Skeletal muscle tissue (tissue), 4 donors: Measurements from ENCODE around the gene NFAM1. TPM values are rescaled to one million over a fixed set of nuclear protein-coding genes. Genes with fewer than 3 reads are reported as not detected.

Source experiments
- H3K27ac ChIP-seq: one replicate; pipeline ENCODE4 v1.7.0; 2013; ENCODE audit warnings: mild to moderate bottlenecking, low read depth, low read length, inconsistent platforms
- H3K27me3 ChIP-seq, 3 donors: one replicate each; pipeline ENCODE4 v1.7.0; 2013; ENCODE audit warnings: low read length in 3 of 3; ENCODE audit not compliant: control insufficient read depth in 3 of 3, insufficient read depth in 3 of 3
- H3K36me3 ChIP-seq, 3 donors: one replicate each; pipeline ENCODE4 v1.7.0; 2013; ENCODE audit warnings: low read length in 3 of 3; ENCODE audit not compliant: control insufficient read depth in 3 of 3, insufficient read depth in 3 of 3
- H3K4me1 ChIP-seq, 3 donors: one replicate each; pipeline ENCODE4 v1.7.0; 2013; ENCODE audit warnings: low read length in 3 of 3, mild to moderate bottlenecking in 3 of 3; ENCODE audit not compliant: control insufficient read depth in 3 of 3, insufficient read depth in 3 of 3
- H3K4me3 ChIP-seq, 3 donors: one replicate each; pipeline ENCODE4 v1.7.0; 2013; ENCODE audit warnings: low read length in 3 of 3
- H3K9ac ChIP-seq, 3 donors: one replicate each; pipeline ENCODE4 v1.7.0; 2013; ENCODE audit warnings: low read length in 3 of 3, mild to moderate bottlenecking in 3 of 3, moderate library complexity in 2 of 3, low read depth in 1 of 3
- H3K9me3 ChIP-seq, 3 donors: one replicate each; pipeline ENCODE4 v1.7.0; 2013; ENCODE audit warnings: low read length in 3 of 3; ENCODE audit not compliant: control insufficient read depth in 3 of 3
- total RNA-seq: library from RNA; depleted of rRNA; stranded (reverse); fragments of >200 nt; gene quantifications from one replicate; pipeline ENCODE4 v1.2.3, GENCODE V29; 2014
- donor health status: Osteomylitis.

Gene NFAM1
- total RNA-seq, 1 donor from 2014 or later: 0.52 TPM

- no peaks in the 10 kb centered on the region for H3K9me3 ChIP-seq
- H3K9ac ChIP-seq: no peak overlapping the region
- peaks cover 0 to 3% (median 2%) of the 10 kb centered on the region in 3 donors for H3K27me3 ChIP-seq
- H3K36me3 ChIP-seq: no peaks in the 10 kb centered on the region
- H3K27ac ChIP-seq: no peak overlapping the region
- no peaks in the 10 kb centered on the region for H3K4me1 ChIP-seq
- H3K4me3 ChIP-seq: no peak overlapping the region
Measured at GRCh38 chr22:42385696-42386095, 46.5 kb downstream of the NFAM1 start.

- Histone ChIP-seq H3K4me1 (no peaks in the 10 kb centered on the region), H3K9ac (no peak overlapping the region), H3K27me3 (peaks cover 0 to 3% (median 2%) of the 10 kb centered on the region in 3 donors), H3K9me3 (no peaks in the 10 kb centered on the region), H3K4me3 (no peak overlapping the region), H3K27ac (no peak overlapping the region), H3K36me3 (no peaks in the 10 kb centered on the region)
Measured at GRCh38 chr22:42384506-42384905, 47.7 kb downstream of the NFAM1 start.

- Histone ChIP-seq H3K36me3 (no peaks in the 10 kb centered on the region), H3K4me1 (no peaks in the 10 kb centered on the region), H3K9ac (no peak overlapping the region), H3K27me3 (peaks cover 0 to 3% (median 2%) of the 10 kb centered on the region in 3 donors), H3K9me3 (no peaks in the 10 kb centered on the region), H3K4me3 (no peak overlapping the region), H3K27ac (no peak overlapping the region)
Measured at GRCh38 chr22:42383851-42384417, 48.3 kb downstream of the NFAM1 start.

GRCh38 chr22:42383287-42383686 is 48.9 kb downstream of the NFAM1 start:
- H3K27me3 ChIP-seq: peaks cover 0 to 3% (median 2%) of the 10 kb centered on the region in 3 donors
- H3K4me3 ChIP-seq: no peak overlapping the region
- H3K27ac ChIP-seq: no peak overlapping the region
- no peaks in the 10 kb centered on the region for H3K9me3 ChIP-seq
- H3K9ac ChIP-seq: no peak overlapping the region
- H3K36me3 ChIP-seq: no peaks in the 10 kb centered on the region
- no peaks in the 10 kb centered on the region for H3K4me1 ChIP-seq

GRCh38 chr22:42380769-42381551 is 51.2 kb downstream of the NFAM1 start:
- H3K36me3 ChIP-seq: no peaks in the 10 kb centered on the region
- no peak overlapping the region for H3K9ac ChIP-seq
- no peak overlapping the region for H3K27ac ChIP-seq
- peaks cover 0 to 6% (median 3%) of the 10 kb centered on the region in 3 donors for H3K27me3 ChIP-seq
- H3K4me3 ChIP-seq: no peak overlapping the region
- no peaks in the 10 kb centered on the region for H3K4me1 ChIP-seq
- H3K9me3 ChIP-seq: no peaks in the 10 kb centered on the region

- H3K36me3 ChIP-seq: no peaks in the 10 kb centered on the region
- H3K27me3 ChIP-seq: peaks cover 0 to 8% (median 3%) of the 10 kb centered on the region in 3 donors
- no peak overlapping the region for H3K4me3 ChIP-seq
- H3K9ac ChIP-seq: no peak overlapping the region
- no peaks in the 10 kb centered on the region for H3K4me1 ChIP-seq
- no peak overlapping the region for H3K27ac ChIP-seq
- no peaks in the 10 kb centered on the region for H3K9me3 ChIP-seq
Measured at GRCh38 chr22:42379966-42380537, 52.2 kb downstream of the NFAM1 start.

- Histone ChIP-seq H3K27me3 (peaks cover 0 to 8% (median 0%) of the 10 kb centered on the region in 3 donors), H3K9ac (no peak overlapping the region), H3K36me3 (no peaks in the 10 kb centered on the region), H3K4me1 (no peaks in the 10 kb centered on the region), H3K9me3 (no peaks in the 10 kb centered on the region), H3K4me3 (no peak overlapping the region), H3K27ac (no peak overlapping the region)
Measured at GRCh38 chr22:42376711-42377554, 55.3 kb downstream of the NFAM1 start.

- no peak overlapping the region for H3K4me3 ChIP-seq
- H3K27ac ChIP-seq: peak overlapping the region; percentile 44
- H3K4me1 ChIP-seq: no peaks in the 10 kb centered on the region
- H3K27me3 ChIP-seq: peaks cover 0 to 8% (median 1%) of the 10 kb centered on the region in 3 donors
- H3K9me3 ChIP-seq: no peaks in the 10 kb centered on the region
- no peaks in the 10 kb centered on the region for H3K36me3 ChIP-seq
- H3K9ac ChIP-seq: no peak overlapping the region
Measured at GRCh38 chr22:42375982-42376381, 56.2 kb downstream of the NFAM1 start.

GRCh38 chr22:42372976-42373375 is 59.2 kb downstream of the NFAM1 start:
- no peak overlapping the region for H3K4me3 ChIP-seq
- no peak overlapping the region for H3K27ac ChIP-seq
- H3K9me3 ChIP-seq: no peaks in the 10 kb centered on the region
- H3K4me1 ChIP-seq: peaks cover 13 to 17% (median 16%) of the 10 kb centered on the region in 3 donors
- no peak overlapping the region for H3K9ac ChIP-seq
- no peaks in the 10 kb centered on the region for H3K36me3 ChIP-seq
- peaks cover 7 to 17% (median 9%) of the 10 kb centered on the region in 3 donors for H3K27me3 ChIP-seq
